Measurements from ENCODE around the gene EIF5.

GRCh38 chr14:103337794-103338193, 3.8 kb downstream of the EIF5 start:
- TF ChIP-seq CTCF (optimal IDR thresholded peaks at IDR 0.05 in 1 of 3, IDR thresholded peaks at IDR 0.05 in 1 of 3, conservative IDR thresholded peaks at IDR 0.05 in 1 of 3; ENCODE audit: extremely low read depth in 1 of 3, insufficient read depth in 2 of 3, low read length in 3 of 3) (no peak), EZH2 (IDR thresholded peaks at IDR 0.05; ENCODE audit: low read length) (no peak)

All from keratinocyte (primary cell).